ENCODE results near the gene AIP.

GRCh38 chr11:67466962-67467771 lies 15.7 kb upstream of the AIP start:
- TF ChIP-seq CTCF (IDR thresholded peaks at IDR 0.05 in 8 of 11, conservative IDR thresholded peaks at IDR 0.05 in 3 of 11) = no peak
- no peak for TF ChIP-seq POLR2A (IDR thresholded peaks at IDR 0.05)

All from spleen (tissue), 7 donors.